ENCODE data around the gene PPP1R13B.

- TF ChIP-seq POLR2A (IDR thresholded peaks at IDR 0.05) = no peak
- no peak for TF ChIP-seq CTCF (IDR thresholded peaks at IDR 0.05)
Observed at GRCh38 chr14:103731916-103732867, 115.2 kb downstream of the PPP1R13B start.

Data from breast epithelium (tissue), 3 donors.